GM12891 (cell line): Measurements from ENCODE around the gene CIRBP.

Experiments
- POLR2A ChIP-seq: IDR thresholded peaks from 2 replicates; pipeline ENCODE4 v1.6.1; 2011; ENCODE audit warnings: low read depth, low read length, control low read depth
- TAF1 ChIP-seq: IDR thresholded peaks from 2 replicates; pipeline ENCODE4 v1.6.1; 2011; ENCODE audit warnings: low read depth, low read length, control low read depth

GRCh38 chr19:1255186-1256161 lies 13.7 kb upstream of the CIRBP start:
- TF ChIP-seq POLR2A (no peak), TAF1 (no peak)
